ENCODE data around the gene INPP4B.
"Not testable (repeated sequence)": the region's sequence is repeated elsewhere in the genome, so short reads cannot be mapped to it uniquely, and the experiment has no call there.

INPP4B gene

GRCh38 chr4:142813388-142813787, 32.7 kb downstream of the INPP4B start:
- H3K9me3 ChIP-seq (replicated peaks in 1 of 11): no peaks in the 10 kb centered on the region
- no peak for TF ChIP-seq Cebpa-rat (IDR thresholded peaks at IDR 0.05)

GRCh38 chr4:142812091-142812490, 34.0 kb downstream of the INPP4B start:
- Histone ChIP-seq H3K4me3 (no peak overlapping the region), H3K36me3 (no peaks in the 10 kb centered on the region), H3K4me2 (no peak overlapping the region), H3K4me1 (peaks cover 2 to 20% (median 7%) of the 10 kb centered on the region in 10 experiments), H3K9me3 (replicated peaks in 1 of 11) (no peaks in the 10 kb centered on the region), H4K20me1 (no peaks in the 10 kb centered on the region), H3K27ac (no peak overlapping the region), H3K9ac (no peak overlapping the region), H3K27me3 (no peaks in the 10 kb centered on the region)
- TF ChIP-seq Cebpa-rat (IDR thresholded peaks at IDR 0.05): no peak

More at GRCh38 chr4:142813388-142813787, 32.7 kb downstream of the INPP4B start:
- no peaks in the 10 kb centered on the region for H4K20me1 ChIP-seq
- H3K4me3 ChIP-seq: no peak overlapping the region
- no peak overlapping the region for H3K4me2 ChIP-seq
- no peaks in the 10 kb centered on the region for H3K27me3 ChIP-seq
- no peak overlapping the region for H3K27ac ChIP-seq
- H3K4me1 ChIP-seq: peaks cover 15 to 33% (median 19%) of the 10 kb centered on the region in 10 experiments
- no peaks in the 10 kb centered on the region for H3K36me3 ChIP-seq
- no peak overlapping the region for H3K9ac ChIP-seq

DNA sequence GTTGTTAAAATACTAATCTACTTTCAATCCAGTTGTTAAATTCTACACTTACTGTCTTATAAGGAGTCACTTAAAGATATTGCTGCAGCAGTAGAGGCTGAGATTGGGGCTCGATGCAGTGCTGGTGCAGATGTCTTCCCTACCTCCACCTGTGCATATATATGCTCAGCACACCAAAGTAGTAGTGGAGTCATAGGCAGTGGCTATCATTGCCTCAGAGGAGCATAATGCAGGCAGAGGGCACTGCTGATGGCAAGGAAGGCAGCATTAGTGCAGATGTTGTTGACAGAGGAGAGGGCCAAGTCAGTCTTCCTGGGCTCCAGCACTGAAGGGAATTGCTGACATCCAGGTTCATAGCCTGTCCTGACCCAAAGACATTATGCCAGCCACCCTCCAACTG, 35.1 kb downstream of the INPP4B start:
- Histone ChIP-seq H3K27ac (no peak overlapping the region), H4K20me1 (no peaks in the 10 kb centered on the region), H3K9ac (no peak overlapping the region), H3K4me2 (no peak overlapping the region), H3K9me3 (replicated peaks in 1 of 11) (no peaks in the 10 kb centered on the region), H3K27me3 (no peaks in the 10 kb centered on the region), H3K4me1 (peaks cover 0 to 10% (median 2%) of the 10 kb centered on the region in 10 experiments; a peak in 6 of 20 replicates), H3K36me3 (no peaks in the 10 kb centered on the region), H3K4me3 (no peak overlapping the region)
- TF ChIP-seq Cebpa-rat (IDR thresholded peaks at IDR 0.05): no peak

DNA sequence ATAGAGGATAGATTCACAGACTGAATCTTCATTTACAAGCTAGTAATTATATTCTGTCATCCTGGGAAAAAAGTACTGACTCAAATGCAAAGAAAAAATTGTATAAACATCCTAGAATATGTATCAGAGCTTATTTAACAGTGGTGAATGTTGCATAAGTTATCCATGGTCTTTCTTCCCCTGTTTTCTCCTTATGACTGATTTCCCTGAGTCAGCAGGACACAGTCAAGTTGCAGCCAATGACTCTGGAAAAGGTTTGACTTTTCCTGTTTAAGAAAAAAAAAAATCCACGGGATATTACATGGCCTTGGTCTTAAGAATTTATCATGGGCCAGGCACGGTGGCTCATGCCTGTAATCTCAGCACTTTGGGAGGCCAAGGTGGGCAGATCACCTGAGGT, 36.5 kb downstream of the INPP4B start:
- Histone ChIP-seq H3K9ac (no peak overlapping the region), H3K27ac (no peak overlapping the region), H3K27me3 (no peaks in the 10 kb centered on the region), H3K36me3 (no peaks in the 10 kb centered on the region), H3K4me1 (no peaks in the 10 kb centered on the region), H3K4me2 (no peak overlapping the region), H4K20me1 (no peaks in the 10 kb centered on the region), H3K9me3 (replicated peaks in 1 of 11) (no peaks in the 10 kb centered on the region), H3K4me3 (no peak overlapping the region)
- no peak for TF ChIP-seq Cebpa-rat (IDR thresholded peaks at IDR 0.05)

GRCh38 chr4:142803879-142804278, 42.2 kb downstream of the INPP4B start:
- H3K4me3 ChIP-seq; H3K9ac ChIP-seq; H3K27ac ChIP-seq; H3K4me1 ChIP-seq; H3K27me3 ChIP-seq; H3K9me3 ChIP-seq (replicated peaks in 1 of 11); H3K4me2 ChIP-seq; H4K20me1 ChIP-seq; H3K36me3 ChIP-seq: not testable (repeated sequence)

- no peak for TF ChIP-seq Cebpa-rat (IDR thresholded peaks at IDR 0.05)
- no peak overlapping the region for H3K4me3 ChIP-seq
- H3K4me1 ChIP-seq: no peaks in the 10 kb centered on the region
- H3K9me3 ChIP-seq (replicated peaks in 1 of 11): no peaks in the 10 kb centered on the region
- no peaks in the 10 kb centered on the region for H4K20me1 ChIP-seq
- no peak overlapping the region for H3K27ac ChIP-seq
- no peak overlapping the region for H3K9ac ChIP-seq
- H3K36me3 ChIP-seq: no peaks in the 10 kb centered on the region
- H3K4me2 ChIP-seq: no peak overlapping the region
- H3K27me3 ChIP-seq: no peaks in the 10 kb centered on the region
Observed at GRCh38 chr4:142801966-142802365, 44.1 kb downstream of the INPP4B start.

- no peak for TF ChIP-seq Cebpa-rat (IDR thresholded peaks at IDR 0.05)
- Histone ChIP-seq H3K27ac (no peak overlapping the region), H3K4me3 (no peak overlapping the region), H3K36me3 (no peaks in the 10 kb centered on the region), H3K27me3 (no peaks in the 10 kb centered on the region), H3K9ac (no peak overlapping the region), H3K4me1 (no peaks in the 10 kb centered on the region), H3K9me3 (replicated peaks in 1 of 11) (no peaks in the 10 kb centered on the region), H4K20me1 (no peaks in the 10 kb centered on the region), H3K4me2 (no peak overlapping the region)
Observed at GRCh38 chr4:142781114-142781513, 65.0 kb downstream of the INPP4B start.

DNA sequence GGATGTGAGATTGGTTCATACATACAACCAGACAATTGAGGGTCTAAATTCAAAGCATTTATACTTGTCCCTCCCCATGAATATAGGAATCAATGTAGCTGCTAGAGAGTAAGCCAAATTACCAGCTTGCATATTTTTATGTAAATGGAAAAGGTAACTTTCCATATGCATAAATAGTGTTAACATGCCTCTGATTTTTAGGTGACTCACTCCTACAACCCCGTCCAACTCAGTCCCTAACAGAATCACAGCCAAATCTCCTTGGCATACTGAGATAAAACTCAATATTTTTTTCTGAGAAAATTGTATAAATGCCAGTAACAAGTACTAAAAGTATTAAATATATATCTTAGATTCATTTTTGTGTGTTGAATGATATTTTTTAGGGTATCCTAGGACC, 67.2 kb downstream of the INPP4B start:
- H3K27ac ChIP-seq: no peak overlapping the region
- no peaks in the 10 kb centered on the region for H3K36me3 ChIP-seq
- H4K20me1 ChIP-seq: no peaks in the 10 kb centered on the region
- H3K9me3 ChIP-seq (replicated peaks in 1 of 11): no peaks in the 10 kb centered on the region
- H3K4me2 ChIP-seq: no peak overlapping the region
- H3K4me3 ChIP-seq: no peak overlapping the region
- no peak for TF ChIP-seq Cebpa-rat (IDR thresholded peaks at IDR 0.05)
- H3K9ac ChIP-seq: no peak overlapping the region
- no peaks in the 10 kb centered on the region for H3K27me3 ChIP-seq
- no peaks in the 10 kb centered on the region for H3K4me1 ChIP-seq

DNA sequence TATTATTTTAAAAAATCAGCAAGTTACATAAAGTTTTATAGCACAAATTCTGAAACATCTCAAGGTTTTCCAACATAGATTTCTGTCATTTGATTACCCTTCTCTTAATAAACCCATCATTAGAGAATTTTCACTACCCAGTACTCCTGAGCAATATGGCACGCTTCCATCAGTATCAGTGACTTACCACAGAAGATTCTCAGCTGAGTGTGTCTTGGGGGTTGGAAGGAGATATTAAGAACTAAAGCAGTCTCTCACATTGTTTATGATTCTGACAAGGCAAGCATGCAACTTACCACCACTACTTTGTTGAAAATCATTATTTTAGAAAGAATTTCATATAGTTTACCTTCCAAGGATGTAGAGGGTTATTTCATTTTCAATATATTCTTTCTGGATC, 67.7 kb downstream of the INPP4B start:
- Histone ChIP-seq H3K27ac (no peak overlapping the region), H3K27me3 (no peaks in the 10 kb centered on the region), H3K9me3 (replicated peaks in 1 of 11) (no peaks in the 10 kb centered on the region), H3K4me1 (no peaks in the 10 kb centered on the region), H3K36me3 (no peaks in the 10 kb centered on the region), H3K4me3 (no peak overlapping the region), H3K9ac (no peak overlapping the region), H3K4me2 (no peak overlapping the region), H4K20me1 (no peaks in the 10 kb centered on the region)
- TF ChIP-seq Cebpa-rat (IDR thresholded peaks at IDR 0.05): no peak

- no peaks in the 10 kb centered on the region for H3K36me3 ChIP-seq
- H3K4me3 ChIP-seq: no peak overlapping the region
- no peak overlapping the region for H3K4me2 ChIP-seq
Observed at GRCh38 chr4:142777045-142777743, 68.9 kb downstream of the INPP4B start.

More at GRCh38 chr4:142777045-142777743, 68.9 kb downstream of the INPP4B start:
- no peaks in the 10 kb centered on the region for H4K20me1 ChIP-seq
- H3K4me1 ChIP-seq: no peaks in the 10 kb centered on the region
- H3K27ac ChIP-seq: no peak overlapping the region
- no peak overlapping the region for H3K9ac ChIP-seq
- no peaks in the 10 kb centered on the region for H3K27me3 ChIP-seq
- no peaks in the 10 kb centered on the region for H3K9me3 ChIP-seq (replicated peaks in 1 of 11)
- TF ChIP-seq Cebpa-rat (IDR thresholded peaks at IDR 0.05): no peak
